Lower leg skin (tissue), 4 donors: Measurements from ENCODE around the gene FBLN1. TPM values are rescaled to one million over a fixed set of nuclear protein-coding genes. Genes with fewer than 3 reads are reported as not detected.

Source experiments
- DNase-seq, 2 donors: peaks; one replicate each; pipeline ENCODE4 v3.0.0-alpha.2; 2019; ENCODE audit warnings: low spot score in 2 of 2
- H3K4me3 ChIP-seq: fragments of 200-600 bp; sonication (generic); 2 replicates; pipeline ENCODE4 v1.5.1; 2017; ENCODE audit warnings: mild to moderate bottlenecking, low read depth; ENCODE audit not compliant: poor library complexity, severe bottlenecking
- CTCF ChIP-seq, 3 donors: fragments of 450-650 bp; IDR thresholded peaks; one replicate each; pipeline ENCODE4 v1.5.1; 2016; ENCODE audit warnings: antibody characterized with exemption in 3 of 3, mild to moderate bottlenecking in 3 of 3, moderate library complexity in 2 of 3
- POLR2A ChIP-seq, 2 donors: fragments of 450-650 bp; IDR thresholded peaks; one replicate each; pipeline ENCODE4 v1.6.1; 2016 to 2017; ENCODE audit warnings: antibody characterized with exemption in 2 of 2, mild to moderate bottlenecking in 1 of 2, moderate library complexity in 1 of 2
- WGBS, 2 donors: methylation state at CpG; one replicate each; pipeline ENCODE4 v1.1.5; 2018; 5-methylcytosine and 5-hydroxymethylcytosine counted together
- intact Hi-C: fragments of 100-400 bp; cut with DNase I; formaldehyde crosslinking; loops from one replicate; pipeline ENCODE4 v1.15.0; 2023; ENCODE audit warnings: low total_unique reads
- total RNA-seq, 4 donors: library from RNA; depleted of rRNA; stranded (reverse); fragments of >200 nt; gene quantifications; one replicate each; pipeline ENCODE4 v1.1.0, GENCODE V29; 2016

The FBLN1 gene
- total RNA-seq, 4 donors from 2014 or later, result 114 to 414 (median 163) TPM

DNA sequence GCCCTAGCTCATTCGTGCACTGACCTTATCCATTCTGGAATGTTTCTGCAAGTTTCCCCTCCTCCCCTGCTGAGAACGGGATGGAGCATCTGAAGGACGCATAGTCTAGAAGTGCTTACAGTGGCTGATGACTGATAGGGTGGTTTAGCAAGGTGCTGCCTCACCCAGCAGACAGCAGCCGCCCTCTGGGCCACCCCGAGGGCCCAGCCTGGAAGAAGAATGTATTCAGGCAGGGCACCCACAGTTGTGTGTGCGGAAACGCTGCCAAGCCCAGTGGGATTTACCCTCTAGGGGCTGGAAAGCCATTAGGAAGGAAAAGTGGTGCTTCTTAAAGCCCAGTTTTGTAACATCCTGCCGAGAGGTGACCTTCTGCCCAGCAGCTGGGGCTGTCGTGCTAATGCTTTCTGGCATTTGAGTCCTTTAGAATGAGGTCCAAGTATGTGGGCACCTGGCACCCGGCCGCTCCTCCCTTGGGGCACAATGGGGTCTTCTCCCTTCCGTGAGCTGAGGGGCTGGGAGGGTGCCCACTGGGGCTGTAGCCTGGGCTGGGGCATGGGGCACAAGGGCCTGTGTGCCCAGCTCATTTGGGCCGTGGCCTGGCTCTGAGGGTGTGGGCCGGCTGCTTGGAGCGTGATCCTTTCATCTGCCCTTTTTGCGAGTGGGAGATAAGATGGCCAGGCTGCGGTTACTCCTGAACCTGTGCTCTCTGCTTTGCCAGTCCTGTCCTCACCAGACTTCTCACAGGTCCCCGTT, 14.4 kb downstream of the FBLN1 start:
- WGBS, 2 donors, result 63 to 73% methylated on average over 14 to 18 of the region's 18 CpGs
- no peak for TF ChIP-seq CTCF (IDR thresholded peaks at IDR 0.05)
- no peak for TF ChIP-seq POLR2A (IDR thresholded peaks at IDR 0.05)
- intact Hi-C loops, result no loop called here
- DNase-seq, result no peak
- H3K4me3 ChIP-seq, result no peak overlapping the region

DNA sequence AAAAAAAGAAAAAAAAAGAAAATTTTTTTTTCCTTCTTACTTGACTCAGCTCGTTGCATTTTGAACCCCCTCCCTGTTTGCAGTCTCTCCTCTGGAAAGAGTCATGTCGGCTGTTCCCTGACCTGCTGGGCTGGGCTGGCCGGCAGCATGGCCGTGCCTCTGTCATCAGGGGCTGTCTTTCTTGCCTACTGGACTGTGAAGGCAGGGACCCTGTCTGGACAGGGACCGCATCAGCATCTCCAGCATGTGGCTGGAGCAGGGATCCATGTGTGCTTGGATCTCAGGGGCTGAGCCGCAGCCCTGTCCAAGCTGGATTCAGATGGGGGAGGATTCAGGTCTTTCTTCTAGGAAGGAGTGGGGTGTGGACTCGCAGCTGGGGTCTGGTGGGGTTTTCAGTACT, 15.5 kb downstream of the FBLN1 start:
- intact Hi-C loops, result no loop called here
- TF ChIP-seq POLR2A (IDR thresholded peaks at IDR 0.05) (no peak), CTCF (IDR thresholded peaks at IDR 0.05) (no peak)
- DNase-seq, result no peak
- no peak overlapping the region for H3K4me3 ChIP-seq
- 77 to 78% methylated on average over 7 of the region's 7 CpGs for WGBS, 2 donors

- TF ChIP-seq CTCF (IDR thresholded peaks at IDR 0.05), result no peak
- no peak for TF ChIP-seq POLR2A (IDR thresholded peaks at IDR 0.05)
- intact Hi-C loops, result no loop called here
- no peak for DNase-seq
- 80 to 85% methylated on average over 9 to 17 of the region's 17 CpGs for WGBS, 2 donors
- no peak overlapping the region for H3K4me3 ChIP-seq
Measured at GRCh38 chr22:45518580-45518991, 15.9 kb downstream of the FBLN1 start.

- intact Hi-C loops, result no loop called here
- WGBS, 2 donors, result 81 to 88% methylated on average over 5 of the region's 5 CpGs
- DNase-seq, result no peak
- H3K4me3 ChIP-seq, result no peak overlapping the region
- TF ChIP-seq CTCF (IDR thresholded peaks at IDR 0.05), result no peak
- no peak for TF ChIP-seq POLR2A (IDR thresholded peaks at IDR 0.05)
Measured at GRCh38 chr22:45521178-45521577, 18.5 kb downstream of the FBLN1 start.

GRCh38 chr22:45522462-45522861, 19.8 kb downstream of the FBLN1 start:
- DNase-seq, result no peak
- intact Hi-C loops, result no loop called here
- TF ChIP-seq CTCF (IDR thresholded peaks at IDR 0.05), result no peak
- TF ChIP-seq POLR2A (IDR thresholded peaks at IDR 0.05), result no peak
- no peak overlapping the region for H3K4me3 ChIP-seq
- WGBS, 2 donors, result 50 to 56% methylated on average over 5 of the region's 5 CpGs

DNA sequence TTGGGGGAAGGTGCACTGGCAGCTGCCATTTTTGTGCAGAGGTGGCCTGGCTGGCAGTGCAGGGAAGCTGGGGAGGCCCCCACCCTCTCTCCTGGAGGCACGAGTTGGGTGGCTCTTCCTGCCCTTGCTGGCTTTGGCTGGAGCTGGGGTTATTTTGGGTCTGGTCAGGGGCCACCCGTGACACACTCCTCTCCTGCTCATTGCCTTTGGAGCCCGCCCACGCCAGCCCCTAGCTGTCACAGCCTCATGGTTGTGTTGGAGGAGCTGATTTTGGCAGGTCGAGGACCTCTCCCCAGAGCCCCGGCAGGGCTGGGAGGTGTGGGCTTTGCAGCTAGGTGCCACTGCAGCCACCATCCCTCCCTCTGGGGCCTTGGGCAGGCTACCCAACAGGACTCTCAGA, 21.5 kb downstream of the FBLN1 start:
- H3K4me3 ChIP-seq, result no peak overlapping the region
- WGBS, 2 donors, result 64 to 70% methylated on average over 6 of the region's 6 CpGs
- TF ChIP-seq CTCF (IDR thresholded peaks at IDR 0.05) (no peak), POLR2A (IDR thresholded peaks at IDR 0.05) (no peak)
- intact Hi-C loops, result no loop called here
- no peak for DNase-seq
